ENCODE data around the gene OGFOD3.
"Not testable (repeated sequence)": the region's sequence is repeated elsewhere in the genome, so short reads cannot be mapped to it uniquely, and the experiment has no call there.

The OGFOD3 gene

GRCh38 chr17:82386255-82386831 lies 32.0 kb downstream of the OGFOD3 start:
- no peak for DNase-seq

DNA sequence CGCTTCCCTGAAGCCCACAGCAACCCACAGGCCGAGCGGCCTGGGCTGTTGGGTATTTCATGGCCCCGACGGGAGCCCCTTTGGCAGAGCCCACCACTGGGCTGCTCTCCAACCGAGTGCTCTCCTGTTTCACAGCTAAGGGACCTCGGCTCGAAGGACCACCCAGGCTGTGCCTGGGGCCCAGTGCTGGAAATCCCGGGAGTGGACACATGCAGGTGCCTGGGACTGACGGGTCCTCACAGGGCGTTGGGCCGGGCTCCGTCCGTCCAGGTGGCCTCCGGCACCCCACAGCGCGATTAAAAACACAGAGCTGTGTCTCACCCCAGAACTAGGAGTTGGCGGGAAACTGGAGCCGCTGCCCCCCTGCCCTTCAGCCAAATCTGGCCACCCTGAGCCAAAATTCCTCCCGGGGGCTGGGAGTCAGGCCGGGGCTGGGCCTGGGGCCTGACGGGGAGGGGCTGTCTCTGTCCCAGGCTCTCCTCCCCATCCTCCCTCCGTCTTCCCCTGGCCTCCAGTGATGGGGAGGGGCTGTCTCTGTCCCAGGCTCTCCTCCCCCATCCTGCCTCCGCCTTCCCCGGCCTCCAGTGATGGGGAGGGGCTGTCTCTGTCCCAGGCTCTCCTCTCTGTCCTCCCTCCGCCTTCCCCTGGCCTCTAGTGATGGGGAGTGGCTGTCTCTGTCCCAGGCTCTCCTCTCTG lies 32.7 kb downstream of the OGFOD3 start:
- no peak for DNase-seq

GRCh38 chr17:82384730-82385481 lies 33.5 kb downstream of the OGFOD3 start:
- DNase-seq: no peak

DNA sequence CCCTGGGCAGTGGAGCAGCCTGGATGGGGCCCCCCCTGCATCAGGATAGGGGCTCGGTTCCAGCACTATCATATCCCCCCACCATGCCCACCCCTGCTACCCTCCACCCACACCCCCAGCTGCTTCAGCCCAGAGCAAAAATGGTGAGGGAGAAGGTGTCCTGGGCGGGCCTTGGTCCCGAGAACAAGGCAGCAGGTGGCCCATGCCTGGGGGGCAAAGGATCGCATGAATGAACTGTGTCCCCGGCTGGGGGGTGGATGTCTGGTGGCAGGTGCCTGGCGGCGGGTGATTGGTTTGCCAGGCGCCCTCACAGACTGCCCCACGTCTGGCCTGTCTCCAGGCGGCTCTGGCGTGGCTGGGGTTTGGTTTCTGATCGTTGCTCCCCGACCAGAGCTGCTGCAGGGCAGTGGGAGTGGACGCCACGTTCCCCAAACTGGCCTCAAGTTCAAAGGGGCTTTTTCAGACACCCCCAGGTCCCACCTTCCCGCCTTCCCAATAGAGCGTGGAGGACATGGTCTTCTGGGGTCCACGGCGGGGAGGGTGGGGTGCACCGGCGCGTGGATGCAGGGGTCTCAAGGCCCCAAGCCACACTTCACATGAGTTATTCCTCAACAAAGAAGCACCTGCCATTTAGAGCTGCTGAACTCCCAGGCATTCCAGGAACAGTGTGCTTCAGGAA lies 34.2 kb downstream of the OGFOD3 start:
- no peak for DNase-seq

- no peak for DNase-seq
Measured at GRCh38 chr17:82383411-82383810, 35.0 kb downstream of the OGFOD3 start.

DNA sequence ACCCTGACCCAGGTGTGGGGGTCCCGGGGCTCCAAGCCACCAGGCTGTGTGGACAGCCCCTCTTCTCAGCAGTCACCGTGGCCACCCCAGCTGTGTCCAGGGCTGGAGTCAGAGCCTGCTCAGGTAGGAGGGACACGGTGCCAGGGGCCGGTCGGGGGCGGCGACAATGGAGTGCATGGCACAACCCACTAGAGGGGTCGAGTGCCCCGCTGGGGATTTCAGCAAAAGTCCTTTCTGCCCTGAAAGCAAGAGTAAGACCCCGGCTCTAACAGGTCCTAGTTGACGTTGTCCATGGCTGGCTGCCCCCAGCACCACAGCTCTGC lies 35.5 kb downstream of the OGFOD3 start:
- no peak for DNase-seq

DNA sequence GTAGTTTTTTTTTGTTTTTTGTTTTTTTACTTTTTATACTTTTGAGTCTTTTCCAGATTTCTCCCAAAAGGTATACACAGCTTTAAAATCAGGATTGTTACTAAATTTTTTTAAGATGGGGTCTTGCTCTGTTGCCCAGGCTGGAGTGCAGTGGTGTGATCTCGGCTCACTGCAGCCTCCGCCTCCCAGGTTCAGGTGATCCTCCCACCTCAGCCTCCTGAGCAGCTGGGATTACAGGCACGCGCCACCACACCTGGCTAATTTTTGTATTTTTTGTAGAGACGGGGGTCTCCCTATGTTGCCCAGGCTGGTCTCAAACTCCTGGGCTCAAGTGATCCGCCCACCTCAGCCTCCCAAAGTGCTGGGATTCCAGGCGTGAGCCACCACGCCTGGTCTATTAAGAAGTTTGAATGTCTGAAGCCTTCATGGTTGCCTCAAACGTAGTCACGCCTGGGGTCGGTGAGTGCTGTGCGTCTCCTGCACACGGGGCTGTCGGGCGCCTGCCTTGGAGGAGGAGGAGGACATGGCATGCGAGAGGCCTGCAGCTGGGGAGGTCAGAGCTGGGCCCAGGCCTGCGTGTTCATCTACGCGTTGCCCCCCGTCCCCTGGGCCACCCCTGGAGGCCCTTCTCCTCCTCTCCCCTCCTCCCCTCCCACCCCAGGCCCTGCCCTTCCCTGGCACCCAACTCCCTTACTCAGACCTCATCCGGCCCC lies 36.0 kb downstream of the OGFOD3 start:
- not testable (repeated sequence) for DNase-seq

- not testable (repeated sequence) for DNase-seq
Measured at GRCh38 chr17:82381703-82382009, 36.7 kb downstream of the OGFOD3 start.

- no peak for DNase-seq
Measured at GRCh38 chr17:82380860-82381702, 37.3 kb downstream of the OGFOD3 start.

- DNase-seq: no peak
Measured at GRCh38 chr17:82378741-82379021, 39.7 kb downstream of the OGFOD3 start.

- no peak for DNase-seq
Measured at GRCh38 chr17:82377924-82378740, 40.3 kb downstream of the OGFOD3 start.

DNA sequence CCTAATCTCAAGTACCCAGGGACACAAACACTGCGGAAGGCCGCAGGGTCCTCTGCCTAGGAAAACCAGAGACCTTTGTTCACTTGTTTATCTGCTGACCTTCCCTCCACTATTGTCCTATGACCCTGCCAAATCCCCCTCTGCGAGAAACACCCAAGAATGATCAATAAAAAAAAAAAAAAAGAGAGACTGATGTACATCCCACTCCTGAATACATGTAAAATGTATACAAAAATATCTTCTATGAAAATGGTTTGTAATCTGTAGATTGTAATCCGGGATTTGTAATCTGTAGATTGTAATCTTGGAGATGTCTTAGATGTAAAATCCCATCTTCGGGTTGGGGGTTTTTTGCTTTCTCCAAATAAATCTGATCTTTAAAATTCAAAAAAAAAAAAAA lies 41.1 kb downstream of the OGFOD3 start:
- DNase-seq: not testable (repeated sequence)

- no peak for DNase-seq
Measured at GRCh38 chr17:82376042-82376730, 42.2 kb downstream of the OGFOD3 start.

DNA sequence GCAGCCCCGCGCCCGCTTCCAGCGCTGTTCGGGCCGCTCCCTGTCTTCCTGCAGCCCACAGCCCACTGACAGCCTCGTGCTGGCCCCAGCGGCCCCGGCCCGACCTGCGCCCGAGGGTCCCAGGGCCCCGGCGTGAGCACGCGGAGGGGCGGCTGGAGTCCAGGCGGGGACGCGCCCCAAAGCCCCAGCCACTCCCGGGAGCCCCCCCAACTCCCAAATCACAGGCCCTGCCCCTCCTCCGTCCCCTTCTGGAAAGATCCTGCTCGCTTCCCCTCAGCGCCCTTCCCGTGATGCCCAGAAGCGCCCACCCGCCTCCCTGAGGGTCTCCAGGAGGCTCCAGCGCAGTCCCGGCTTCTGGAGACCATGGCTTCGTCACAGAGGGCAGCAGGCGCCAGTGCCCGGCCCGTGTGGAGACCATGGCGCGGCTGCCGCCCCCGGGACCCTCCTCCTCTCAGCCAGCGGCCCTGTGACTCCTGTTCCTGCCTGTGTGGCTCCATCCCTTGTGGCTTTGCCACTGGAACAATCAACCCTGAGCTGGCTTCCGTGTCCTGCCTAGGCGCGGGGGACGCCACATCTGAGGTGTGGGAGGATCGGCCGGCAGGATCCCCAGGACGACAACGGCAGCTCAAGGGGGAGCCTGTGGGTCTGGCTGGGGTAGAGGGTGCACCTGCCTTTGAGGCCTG lies 42.9 kb downstream of the OGFOD3 start:
- no peak for DNase-seq

DNA sequence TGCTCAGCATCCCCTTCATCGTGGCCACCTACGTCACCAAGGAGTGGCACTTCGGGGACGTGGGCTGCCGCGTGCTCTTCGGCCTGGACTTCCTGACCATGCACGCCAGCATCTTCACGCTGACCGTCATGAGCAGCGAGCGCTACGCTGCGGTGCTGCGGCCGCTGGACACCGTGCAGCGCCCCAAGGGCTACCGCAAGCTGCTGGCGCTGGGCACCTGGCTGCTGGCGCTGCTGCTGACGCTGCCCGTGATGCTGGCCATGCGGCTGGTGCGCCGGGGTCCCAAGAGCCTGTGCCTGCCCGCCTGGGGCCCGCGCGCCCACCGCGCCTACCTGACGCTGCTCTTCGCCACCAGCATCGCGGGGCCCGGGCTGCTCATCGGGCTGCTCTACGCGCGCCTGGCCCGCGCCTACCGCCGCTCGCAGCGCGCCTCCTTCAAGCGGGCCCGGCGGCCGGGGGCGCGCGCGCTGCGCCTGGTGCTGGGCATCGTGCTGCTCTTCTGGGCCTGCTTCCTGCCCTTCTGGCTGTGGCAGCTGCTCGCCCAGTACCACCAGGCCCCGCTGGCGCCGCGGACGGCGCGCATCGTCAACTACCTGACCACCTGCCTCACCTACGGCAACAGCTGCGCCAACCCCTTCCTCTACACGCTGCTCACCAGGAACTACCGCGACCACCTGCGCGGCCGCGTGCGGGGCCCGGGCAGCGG lies 43.6 kb downstream of the OGFOD3 start:
- no peak for DNase-seq

- DNase-seq: no peak
Measured at GRCh38 chr17:82373731-82374625, 44.4 kb downstream of the OGFOD3 start.

GRCh38 chr17:82373072-82373452 lies 45.3 kb downstream of the OGFOD3 start:
- not testable (repeated sequence) for DNase-seq

- no peak for DNase-seq
Measured at GRCh38 chr17:82372249-82373071, 45.9 kb downstream of the OGFOD3 start.
